ENCODE measurements around the gene USP31. TPM values are rescaled to one million over a fixed set of nuclear protein-coding genes. Genes with fewer than 3 reads are reported as not detected.

Gene USP31
- total RNA-seq, 1 experiment from 2014 or later = 17.4 TPM

GRCh38 chr16:23185656-23186055 lies 36.4 kb upstream of the USP31 start:
- DNase-seq (ENCODE audit: low spot score) (no peak), ATAC-seq (no peak)
- no peaks in the 10 kb centered on the region for H3K9me3 Mint-ChIP-seq
- TF ChIP-seq TP53 (CRISPR knock-in tag; IDR thresholded peaks at IDR 0.05) (no peak), ZBTB43 (CRISPR knock-in tag; IDR thresholded peaks at IDR 0.05) (no peak), EMX1 (CRISPR knock-in tag; IDR thresholded peaks at IDR 0.05) (no peak), ZNF263 (CRISPR knock-in tag; IDR thresholded peaks at IDR 0.05; ENCODE audit: low read depth) (no peak), GABPB1 (CRISPR knock-in tag; IDR thresholded peaks at IDR 0.05) (no peak), ZNF396 (CRISPR knock-in tag; IDR thresholded peaks at IDR 0.05; ENCODE audit: borderline replicate concordance) (no peak), USF2 (CRISPR knock-in tag; IDR thresholded peaks at IDR 0.05) (no peak)
- H3K36me3 Mint-ChIP-seq = no peaks in the 10 kb centered on the region
- peaks cover 16% of the 10 kb centered on the region for H3K4me1 Mint-ChIP-seq
- CTCF ChIA-PET = interaction anchor here (1.4 to 2.8 kb wide), 2 partner anchors 214 to 250 kb away, joined by 4 to 30 read pairs; no protein-coding TSS in a partner anchor
- no peak overlapping the region for H3K4me3 Mint-ChIP-seq
- POLR2A ChIA-PET = no interaction called here
- no peak overlapping the region for H3K27ac Mint-ChIP-seq
- peaks cover 47% of the 10 kb centered on the region for H3K27me3 Mint-ChIP-seq (ENCODE audit: low read depth)

GRCh38 chr16:23183543-23183862 lies 34.3 kb upstream of the USP31 start:
- no peak for TF ChIP-seq ZNF138 (CRISPR knock-in tag; conservative IDR thresholded peaks at IDR 0.05)
- TF ChIP-seq ZBTB21 (CRISPR knock-in tag; IDR thresholded peaks at IDR 0.05; ENCODE audit: borderline replicate concordance) = no peak
- TF ChIP-seq ESRRA (CRISPR knock-in tag; IDR thresholded peaks at IDR 0.05; ENCODE audit: borderline replicate concordance) = no peak
- TF ChIP-seq MLX (CRISPR knock-in tag; IDR thresholded peaks at IDR 0.05) = no peak
- TF ChIP-seq HMGXB4 (CRISPR knock-in tag; IDR thresholded peaks at IDR 0.05) = no peak
- no peak for TF ChIP-seq ZNF317 (CRISPR knock-in tag; IDR thresholded peaks at IDR 0.05; ENCODE audit: borderline replicate concordance, low read depth)
- TF ChIP-seq CBFB (CRISPR knock-in tag; IDR thresholded peaks at IDR 0.05; ENCODE audit: low read depth) = no peak
- TF ChIP-seq ATF6 (CRISPR knock-in tag; IDR thresholded peaks at IDR 0.05) = no peak
- no peak for TF ChIP-seq KAT7 (CRISPR knock-in tag; IDR thresholded peaks at IDR 0.05; ENCODE audit: borderline replicate concordance)
- no peak for TF ChIP-seq ZNF281 (CRISPR knock-in tag; IDR thresholded peaks at IDR 0.05)
- no peak for DNase-seq (ENCODE audit: low spot score)
- ChIA-PET POLR2A (interaction anchor here (0.5 kb wide), 1 partner anchor 158 kb away, joined by 3 read pairs; no protein-coding TSS in a partner anchor), CTCF (interaction anchor here (0.9 to 5.8 kb wide), 7 partner anchors 18 to 252 kb away, joined by 3 to 54 read pairs (median 8); no protein-coding TSS in a partner anchor)
- Mint-ChIP-seq H3K36me3 (no peaks in the 10 kb centered on the region), H3K4me1 (peaks cover 16% of the 10 kb centered on the region), H3K9me3 (no peaks in the 10 kb centered on the region), H3K27me3 (ENCODE audit: low read depth) (peaks cover 47% of the 10 kb centered on the region), H3K4me3 (peak overlapping the region; percentile 62), H3K27ac (no peak overlapping the region)
- ATAC-seq = no peak

Measured in WTC11 (cell line).